Large intestine (tissue), 3 donors: ENCODE measurements around the gene UCK1. TPM values are rescaled to one million over a fixed set of nuclear protein-coding genes. Genes with fewer than 3 reads are reported as not detected.
"Not testable (repeated sequence)": the region's sequence is repeated elsewhere in the genome, so short reads cannot be mapped to it uniquely, and the experiment has no call there.

ENCODE experiments used
- DNase-seq, 2 donors: peaks; one replicate each; pipeline versions ENCODE4 v3.0.0 to v3.0.0-alpha.2; 2013
- H3K27ac ChIP-seq: one replicate; pipeline ENCODE4 v1.5.1; 2013; ENCODE audit warnings: low read length
- H3K27me3 ChIP-seq: 2 replicates; pipeline ENCODE4 v1.6.1; 2013; ENCODE audit warnings: low read length; ENCODE audit not compliant: control insufficient read depth, insufficient read depth
- H3K36me3 ChIP-seq: 2 replicates; pipeline ENCODE4 v1.6.1; 2013; ENCODE audit warnings: low read length; ENCODE audit not compliant: control insufficient read depth, insufficient read depth
- H3K4me1 ChIP-seq: one replicate; pipeline ENCODE4 v1.6.1; 2013; ENCODE audit warnings: low read length; ENCODE audit not compliant: control insufficient read depth, insufficient read depth
- H3K4me3 ChIP-seq: one replicate; pipeline ENCODE4 v1.5.1; 2013; ENCODE audit warnings: low read length
- H3K9me3 ChIP-seq: one replicate; pipeline ENCODE4 v1.6.1; 2013; ENCODE audit warnings: mild to moderate bottlenecking, low read depth, low read length, moderate library complexity; ENCODE audit not compliant: control insufficient read depth
- WGBS: methylation state at CpG from one replicate; pipeline ENCODE4 v1.1.5; 2013; ENCODE audit warnings: low lambda C conversion rate; ENCODE audit not compliant: insufficient coverage; 5-methylcytosine and 5-hydroxymethylcytosine counted together
- polyA plus RNA-seq: library from polyadenylated mRNA; unstranded; fragments of 120-200 nt; gene quantifications from one replicate; pipeline ENCODE4 v1.2.1, GENCODE V29; 2013

The UCK1 gene
- polyA plus RNA-seq, 1 donor = 33.9 TPM

DNA sequence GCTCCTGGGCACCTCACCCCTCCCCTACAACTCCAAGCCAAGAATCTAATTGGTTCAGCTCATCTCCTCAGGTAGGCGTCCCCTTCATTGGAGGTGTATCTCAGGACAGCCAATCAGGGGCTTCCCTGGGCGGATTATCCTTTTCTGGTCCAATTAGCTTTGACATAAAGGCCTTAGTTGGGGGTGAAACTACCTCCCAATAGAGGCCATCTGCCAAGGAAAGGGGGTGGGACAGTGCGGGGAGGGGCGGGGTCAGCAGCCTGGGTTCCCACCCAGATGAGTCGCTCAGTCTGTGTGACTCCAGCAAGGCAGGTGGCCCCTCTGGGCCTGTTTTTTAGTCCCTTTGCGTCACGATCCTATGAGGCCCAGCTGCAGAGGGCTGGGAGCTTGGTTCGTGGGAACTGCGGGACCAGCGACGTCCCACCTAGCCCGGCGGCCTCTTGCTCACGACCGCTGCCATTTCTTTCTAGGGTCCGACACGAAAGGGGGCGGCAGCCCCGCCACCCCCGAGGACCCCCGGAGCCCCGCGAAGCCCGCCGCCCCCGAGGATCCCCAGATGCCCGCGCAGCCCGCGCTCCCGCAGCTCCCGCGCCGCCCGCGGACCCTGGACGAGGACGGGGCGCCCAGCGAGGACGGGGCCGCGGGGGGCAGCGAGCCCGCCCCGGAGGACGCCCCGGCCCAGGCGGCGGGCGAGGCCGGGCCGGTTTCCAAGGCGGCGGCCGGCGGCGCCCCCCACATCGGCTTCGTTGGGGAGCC, 23.2 kb upstream of the UCK1 start:
- no peak for DNase-seq
- Histone ChIP-seq H3K27ac (no peak overlapping the region), H3K9me3 (no peaks in the 10 kb centered on the region), H3K36me3 (no peaks in the 10 kb centered on the region), H3K27me3 (peaks cover 19% of the 10 kb centered on the region), H3K4me1 (no peaks in the 10 kb centered on the region), H3K4me3 (no peak overlapping the region)
- WGBS = no CpG with 5 or more reads among the region's 60 CpGs

- H3K27me3 ChIP-seq = peaks cover 34% of the 10 kb centered on the region
- no peaks in the 10 kb centered on the region for H3K9me3 ChIP-seq
- no peak overlapping the region for H3K4me3 ChIP-seq
- DNase-seq = no peak
- WGBS = no CpG with 5 or more reads among the region's 6 CpGs
- no peaks in the 10 kb centered on the region for H3K4me1 ChIP-seq
- H3K27ac ChIP-seq = no peak overlapping the region
- H3K36me3 ChIP-seq = no peaks in the 10 kb centered on the region
Observed at GRCh38 chr9:131552030-131552429, 21.0 kb upstream of the UCK1 start.

DNA sequence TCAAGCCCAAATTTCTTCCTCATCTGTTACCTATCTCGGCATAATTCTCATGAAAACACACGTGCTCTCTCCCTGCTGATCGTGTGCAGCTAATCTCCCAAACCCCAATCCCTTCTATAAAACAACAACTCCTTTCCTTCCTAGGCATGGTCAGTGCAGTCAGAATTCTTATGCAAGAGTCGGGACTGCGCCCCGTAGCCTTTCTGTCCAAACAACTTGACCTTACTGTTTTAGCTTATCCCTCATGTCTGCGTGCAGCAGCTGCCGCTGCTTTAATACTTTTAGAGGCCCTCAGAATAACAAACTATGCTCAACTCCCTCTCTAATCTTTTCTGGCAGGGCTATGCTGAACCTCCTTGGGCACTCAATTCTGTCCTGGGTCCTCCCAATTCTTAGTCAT, 19.4 kb upstream of the UCK1 start:
- H3K27me3 ChIP-seq = peaks cover 49% of the 10 kb centered on the region
- WGBS = 55% methylated on average over 2 of the region's 8 CpGs
- H3K4me3 ChIP-seq, H3K9me3 ChIP-seq, DNase-seq, H3K4me1 ChIP-seq, H3K36me3 ChIP-seq, H3K27ac ChIP-seq: not testable (repeated sequence)

- H3K36me3 ChIP-seq, H3K27ac ChIP-seq, DNase-seq, H3K4me1 ChIP-seq, H3K4me3 ChIP-seq: not testable (repeated sequence)
- peaks cover 11% of the 10 kb centered on the region for H3K9me3 ChIP-seq
- WGBS = no CpG with 5 or more reads among the region's 10 CpGs
- H3K27me3 ChIP-seq = peaks cover 51% of the 10 kb centered on the region
Observed at GRCh38 chr9:131549186-131549585, 18.1 kb upstream of the UCK1 start.

GRCh38 chr9:131546336-131547084, 15.4 kb upstream of the UCK1 start:
- peak overlapping the region; percentile 39 for H3K4me3 ChIP-seq
- peaks cover 42% of the 10 kb centered on the region for H3K27me3 ChIP-seq
- H3K36me3 ChIP-seq = no peaks in the 10 kb centered on the region
- no CpG with 5 or more reads among the region's 49 CpGs for WGBS
- DNase-seq = peak in 1 of 2 donors; percentile 27
- H3K4me1 ChIP-seq = peaks cover 5% of the 10 kb centered on the region
- H3K9me3 ChIP-seq = peaks cover 23% of the 10 kb centered on the region
- H3K27ac ChIP-seq = no peak overlapping the region

GRCh38 chr9:131545786-131546335, 14.8 kb upstream of the UCK1 start:
- H3K27me3 ChIP-seq = peaks cover 42% of the 10 kb centered on the region
- peak in 1 of 2 donors; percentile 17 for DNase-seq
- peak overlapping the region; percentile 39 for H3K4me3 ChIP-seq
- H3K36me3 ChIP-seq = no peaks in the 10 kb centered on the region
- H3K9me3 ChIP-seq = peaks cover 23% of the 10 kb centered on the region
- no CpG with 5 or more reads among the region's 30 CpGs for whole genome bisulfite sequencing
- H3K27ac ChIP-seq = no peak overlapping the region
- peaks cover 5% of the 10 kb centered on the region for H3K4me1 ChIP-seq

DNA sequence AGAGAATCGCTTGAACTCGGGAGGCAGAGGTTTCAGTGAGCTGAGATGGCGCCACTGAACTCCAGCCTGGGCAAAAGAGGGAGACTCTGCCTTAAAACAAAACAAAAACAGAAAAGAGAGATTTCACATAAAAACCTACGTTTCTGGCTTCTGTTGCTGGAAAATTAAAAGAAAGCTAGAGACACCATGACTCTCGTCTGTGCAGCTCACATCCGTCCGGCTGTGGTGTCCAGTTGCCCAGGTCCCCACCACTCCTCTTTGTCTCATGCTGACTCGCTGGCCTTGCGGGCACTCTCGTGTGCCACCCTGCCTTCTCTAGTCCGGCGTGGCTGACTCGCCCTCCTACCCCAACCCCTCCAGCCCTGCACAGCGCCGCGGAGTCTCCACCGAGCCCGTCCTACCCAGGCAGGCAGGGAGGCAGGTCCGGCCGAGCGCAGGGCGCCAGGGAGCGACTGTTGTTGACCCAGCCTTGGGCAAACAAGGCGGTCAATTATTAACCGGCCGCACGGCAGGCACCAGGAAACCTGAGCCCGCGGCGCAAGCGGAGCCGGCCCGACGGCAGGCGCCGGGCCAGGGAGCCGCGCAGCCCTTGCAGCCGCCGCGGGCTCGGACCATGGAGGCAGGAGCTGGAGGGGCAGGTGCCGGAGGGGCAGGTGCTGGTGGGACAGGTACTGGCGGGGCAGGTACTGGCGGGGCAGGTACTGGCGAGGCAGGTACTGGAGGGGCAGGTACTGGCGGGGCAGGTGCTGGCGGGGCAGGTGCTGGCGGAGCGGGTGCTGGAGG, 14.1 kb upstream of the UCK1 start, which contains the start of gene PRRT1B:
TSS of gene PRRT1B (plus strand) at position 521 of the 783 bp plus-strand sequence. CDS start at position 614, 93 bp downstream.
- Histone ChIP-seq H3K4me1 (peaks cover 5% of the 10 kb centered on the region), H3K27me3 (peaks cover 42% of the 10 kb centered on the region), H3K36me3 (no peaks in the 10 kb centered on the region), H3K4me3 (peak within 1 kb of the TSS; percentile 39), H3K27ac (no peak within 1 kb of the TSS), H3K9me3 (peaks cover 23% of the 10 kb centered on the region)
- 20% methylated on average over 1 of the region's 50 CpGs for WGBS
- DNase-seq = peak; percentile 84 to 91

DNA sequence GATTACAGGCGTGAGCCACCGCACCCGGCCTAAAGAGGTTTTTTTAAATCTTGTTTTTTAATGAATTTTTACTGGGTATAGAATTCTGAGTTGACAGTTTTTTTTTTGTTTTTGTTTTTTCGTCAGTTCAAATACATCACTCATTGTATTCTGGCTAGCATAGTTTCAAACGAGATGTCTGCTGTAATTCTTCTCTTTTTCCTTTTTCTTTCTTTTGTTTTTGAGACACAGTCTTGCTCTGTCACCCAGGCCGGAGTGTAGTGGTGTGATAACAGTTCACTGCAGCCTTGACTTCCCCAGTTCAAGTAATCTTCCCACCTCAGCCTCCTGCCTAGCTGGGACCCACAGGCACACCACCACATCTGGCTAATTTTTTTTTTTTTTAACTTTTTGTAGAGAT, 12.1 kb upstream of the UCK1 start:
- Histone ChIP-seq H3K27me3 (peaks cover 36% of the 10 kb centered on the region), H3K9me3 (peaks cover 23% of the 10 kb centered on the region), H3K4me1 (peaks cover 5% of the 10 kb centered on the region), H3K4me3 (no peak overlapping the region), H3K36me3 (no peaks in the 10 kb centered on the region), H3K27ac (no peak overlapping the region)
- 90% methylated on average over 3 of the region's 6 CpGs for WGBS
- DNase-seq = no peak

- H3K4me3 ChIP-seq = no peak overlapping the region
- H3K27ac ChIP-seq = no peak overlapping the region
- H3K36me3 ChIP-seq = no peaks in the 10 kb centered on the region
- peaks cover 4% of the 10 kb centered on the region for H3K27me3 ChIP-seq
- no peak for DNase-seq
- no CpG with 5 or more reads among the region's 7 CpGs for WGBS
- peaks cover 14% of the 10 kb centered on the region for H3K9me3 ChIP-seq
- no peaks in the 10 kb centered on the region for H3K4me1 ChIP-seq
Observed at GRCh38 chr9:131539223-131539923, 8.3 kb upstream of the UCK1 start.
